ENCODE results near the gene TEX26.

Gene TEX26

DNA sequence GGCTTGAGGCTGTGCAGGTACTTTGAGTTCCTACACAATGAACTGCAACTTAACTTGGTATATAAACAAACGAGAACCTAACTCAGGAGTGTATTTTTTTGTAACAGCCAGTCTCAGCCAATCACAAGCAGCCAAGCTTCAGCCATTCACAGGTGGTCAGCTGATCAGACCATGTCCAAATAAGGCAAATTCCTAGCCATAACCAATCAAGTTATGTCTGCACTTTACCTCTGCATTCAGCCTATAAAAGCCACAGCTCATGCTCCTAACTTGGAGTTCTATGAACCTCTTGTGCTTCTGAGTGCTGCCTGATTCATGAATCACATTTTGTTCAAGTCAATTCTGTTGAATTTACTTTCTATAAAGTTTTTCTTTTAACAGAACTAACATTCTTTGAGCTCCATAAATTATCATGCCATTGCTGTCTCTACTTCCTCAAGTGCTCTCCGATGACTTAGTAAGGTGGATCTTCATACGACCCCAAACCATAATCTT lies 43.2 kb upstream of the TEX26 start:
- Histone ChIP-seq H3K9me3 (replicated peaks; ENCODE audit: insufficient read depth, low read length) (no peaks in the 10 kb centered on the region), H2AFZ (ENCODE audit: low read length) (no peak overlapping the region), H3K27me3 (replicated peaks; ENCODE audit: insufficient read depth, low read length) (no peaks in the 10 kb centered on the region), H3F3A (ENCODE audit: insufficient read depth, low read length) (no peaks in the 10 kb centered on the region), H3K4me3 (ENCODE audit: low read length) (no peak overlapping the region), H3K36me3 (replicated peaks; ENCODE audit: insufficient read depth, low read length) (no peaks in the 10 kb centered on the region), H3K9ac (ENCODE audit: low read length) (no peak overlapping the region), H4K20me1 (ENCODE audit: insufficient read depth, low read length) (no peaks in the 10 kb centered on the region), H3K9me2 (replicated peaks; ENCODE audit: insufficient read depth, low read length) (no peaks in the 10 kb centered on the region), H3K79me2 (ENCODE audit: low read length) (no peaks in the 10 kb centered on the region), H3K4me2 (ENCODE audit: low read depth, low read length) (no peak overlapping the region), H3K4me1 (ENCODE audit: low read length) (no peaks in the 10 kb centered on the region), H3K27ac (ENCODE audit: low read length) (no peak overlapping the region)
- DNase-seq, result no peak
- TF ChIP-seq, protein P1, sequence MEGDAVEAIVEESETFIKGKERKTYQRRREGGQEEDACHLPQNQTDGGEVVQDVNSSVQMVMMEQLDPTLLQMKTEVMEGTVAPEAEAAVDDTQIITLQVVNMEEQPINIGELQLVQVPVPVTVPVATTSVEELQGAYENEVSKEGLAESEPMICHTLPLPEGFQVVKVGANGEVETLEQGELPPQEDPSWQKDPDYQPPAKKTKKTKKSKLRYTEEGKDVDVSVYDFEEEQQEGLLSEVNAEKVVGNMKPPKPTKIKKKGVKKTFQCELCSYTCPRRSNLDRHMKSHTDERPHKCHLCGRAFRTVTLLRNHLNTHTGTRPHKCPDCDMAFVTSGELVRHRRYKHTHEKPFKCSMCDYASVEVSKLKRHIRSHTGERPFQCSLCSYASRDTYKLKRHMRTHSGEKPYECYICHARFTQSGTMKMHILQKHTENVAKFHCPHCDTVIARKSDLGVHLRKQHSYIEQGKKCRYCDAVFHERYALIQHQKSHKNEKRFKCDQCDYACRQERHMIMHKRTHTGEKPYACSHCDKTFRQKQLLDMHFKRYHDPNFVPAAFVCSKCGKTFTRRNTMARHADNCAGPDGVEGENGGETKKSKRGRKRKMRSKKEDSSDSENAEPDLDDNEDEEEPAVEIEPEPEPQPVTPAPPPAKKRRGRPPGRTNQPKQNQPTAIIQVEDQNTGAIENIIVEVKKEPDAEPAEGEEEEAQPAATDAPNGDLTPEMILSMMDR (IDR thresholded peaks at IDR 0.05; ENCODE audit: low read length), result no peak
- TF ChIP-seq EZH2phosphoT487 (IDR thresholded peaks at IDR 0.05; ENCODE audit: low read length) (no peak), EZH2 (optimal IDR thresholded peaks at IDR 0.05; ENCODE audit: low read depth, low read length) (no peak)

- Histone ChIP-seq H3K9me3 (replicated peaks; ENCODE audit: insufficient read depth, low read length) (no peaks in the 10 kb centered on the region), H3K27me3 (replicated peaks; ENCODE audit: insufficient read depth, low read length) (no peaks in the 10 kb centered on the region), H4K20me1 (ENCODE audit: insufficient read depth, low read length) (no peaks in the 10 kb centered on the region), H3F3A (ENCODE audit: insufficient read depth, low read length) (no peaks in the 10 kb centered on the region), H2AFZ (ENCODE audit: low read length) (no peak overlapping the region), H3K9me2 (replicated peaks; ENCODE audit: insufficient read depth, low read length) (no peaks in the 10 kb centered on the region), H3K4me1 (ENCODE audit: low read length) (no peaks in the 10 kb centered on the region), H3K79me2 (ENCODE audit: low read length) (no peaks in the 10 kb centered on the region), H3K36me3 (replicated peaks; ENCODE audit: insufficient read depth, low read length) (no peaks in the 10 kb centered on the region), H3K4me2 (ENCODE audit: low read depth, low read length) (no peak overlapping the region), H3K27ac (ENCODE audit: low read length) (no peak overlapping the region), H3K4me3 (ENCODE audit: low read length) (no peak overlapping the region), H3K9ac (ENCODE audit: low read length) (no peak overlapping the region)
- DNase-seq, result no peak
- TF ChIP-seq EZH2 (optimal IDR thresholded peaks at IDR 0.05; ENCODE audit: low read depth, low read length) (no peak), EZH2phosphoT487 (IDR thresholded peaks at IDR 0.05; ENCODE audit: low read length) (no peak)
- TF ChIP-seq, protein P1 (IDR thresholded peaks at IDR 0.05; ENCODE audit: low read length), result no peak; the same call in 1 of the 2 replicates
Observed at GRCh38 chr13:30892966-30893365, 39.5 kb upstream of the TEX26 start.

DNA sequence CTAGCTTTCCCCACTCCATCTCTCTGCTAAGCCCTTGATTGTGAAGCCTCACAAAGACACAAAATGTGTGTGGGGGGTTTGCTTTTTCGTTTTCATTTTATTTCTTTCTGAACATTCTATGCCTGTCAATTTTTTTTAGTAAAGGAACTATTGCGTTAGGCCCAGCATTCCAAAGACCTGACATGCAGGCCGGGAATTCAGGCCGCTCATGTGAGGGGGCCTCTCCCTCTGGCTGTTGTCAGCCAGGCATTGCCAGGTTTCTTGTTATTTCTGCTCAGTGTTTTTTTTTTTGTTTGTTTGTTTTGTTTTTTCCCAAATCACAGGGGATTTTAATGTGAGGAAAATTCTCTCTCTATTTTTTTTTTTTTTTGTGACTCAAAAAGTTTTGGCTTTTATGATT lies 36.7 kb upstream of the TEX26 start:
- no peak overlapping the region for H3K27ac ChIP-seq (ENCODE audit: low read length)
- H3K4me1 ChIP-seq (ENCODE audit: low read length), result no peaks in the 10 kb centered on the region
- H3K4me3 ChIP-seq (ENCODE audit: low read length), result no peak overlapping the region
- H3K4me2 ChIP-seq (ENCODE audit: low read depth, low read length), result no peak overlapping the region
- no peaks in the 10 kb centered on the region for H3K79me2 ChIP-seq (ENCODE audit: low read length)
- H3K9me3 ChIP-seq (replicated peaks; ENCODE audit: insufficient read depth, low read length), result no peaks in the 10 kb centered on the region
- H3K27me3 ChIP-seq (replicated peaks; ENCODE audit: insufficient read depth, low read length), result no peaks in the 10 kb centered on the region
- no peaks in the 10 kb centered on the region for H3K9me2 ChIP-seq (replicated peaks; ENCODE audit: insufficient read depth, low read length)
- H4K20me1 ChIP-seq (ENCODE audit: insufficient read depth, low read length), result no peaks in the 10 kb centered on the region
- no peaks in the 10 kb centered on the region for H3K36me3 ChIP-seq (replicated peaks; ENCODE audit: insufficient read depth, low read length)
- no peak overlapping the region for H3K9ac ChIP-seq (ENCODE audit: low read length)
- TF ChIP-seq, protein P1 (IDR thresholded peaks at IDR 0.05; ENCODE audit: low read length), result no peak
- TF ChIP-seq EZH2 (optimal IDR thresholded peaks at IDR 0.05; ENCODE audit: low read depth, low read length) (no peak), EZH2phosphoT487 (IDR thresholded peaks at IDR 0.05; ENCODE audit: low read length) (no peak)
- no peak overlapping the region for H2AFZ ChIP-seq (ENCODE audit: low read length)
- no peaks in the 10 kb centered on the region for H3F3A ChIP-seq (ENCODE audit: insufficient read depth, low read length)
- DNase-seq, result no peak

All from MM.1S (cell line).